Uterus (tissue), 2 donors: Measurements from ENCODE around the gene MAN1B1.

Experiments used
- POLR2A ChIP-seq, 2 donors: fragments of 450-650 bp; IDR thresholded peaks; one replicate each; pipeline ENCODE4 v1.6.1; 2016; ENCODE audit warnings: antibody characterized with exemption in 2 of 2, mild to moderate bottlenecking in 1 of 2, moderate library complexity in 1 of 2
- TF ChIP-seq, protein P1 (sequence below), 4 experiments: fragments of 200-600 bp in 2 of 4; fragments of 450-650 bp in 2 of 4; sonication (generic) in 2 of 4; IDR thresholded peaks; one replicate each; pipeline ENCODE4 v1.5.1; 2016 to 2019; ENCODE audit warnings: antibody characterized with exemption in 4 of 4, mild to moderate bottlenecking in 2 of 4, moderate library complexity in 1 of 4

DNA sequence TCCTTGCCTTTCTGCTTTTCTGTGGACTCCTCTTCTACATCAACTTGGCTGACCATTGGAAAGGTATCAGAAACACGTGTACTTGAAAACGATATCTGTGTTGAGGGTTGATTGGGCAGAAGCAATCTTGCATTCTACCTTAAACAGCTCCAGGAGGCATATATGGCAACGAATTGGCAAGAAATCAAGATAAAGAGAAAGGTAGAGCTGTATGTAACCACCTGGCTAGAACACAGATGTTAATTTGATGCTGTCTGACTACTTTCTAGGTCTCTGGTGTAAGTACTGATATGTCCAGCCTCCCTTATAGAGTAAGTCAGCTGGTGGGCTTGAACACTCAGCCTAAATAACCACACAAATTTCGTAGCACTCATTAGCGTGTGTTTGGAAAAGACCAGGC is 1.3 kb downstream of the MAN1B1 start:
- TF ChIP-seq, protein P1, sequence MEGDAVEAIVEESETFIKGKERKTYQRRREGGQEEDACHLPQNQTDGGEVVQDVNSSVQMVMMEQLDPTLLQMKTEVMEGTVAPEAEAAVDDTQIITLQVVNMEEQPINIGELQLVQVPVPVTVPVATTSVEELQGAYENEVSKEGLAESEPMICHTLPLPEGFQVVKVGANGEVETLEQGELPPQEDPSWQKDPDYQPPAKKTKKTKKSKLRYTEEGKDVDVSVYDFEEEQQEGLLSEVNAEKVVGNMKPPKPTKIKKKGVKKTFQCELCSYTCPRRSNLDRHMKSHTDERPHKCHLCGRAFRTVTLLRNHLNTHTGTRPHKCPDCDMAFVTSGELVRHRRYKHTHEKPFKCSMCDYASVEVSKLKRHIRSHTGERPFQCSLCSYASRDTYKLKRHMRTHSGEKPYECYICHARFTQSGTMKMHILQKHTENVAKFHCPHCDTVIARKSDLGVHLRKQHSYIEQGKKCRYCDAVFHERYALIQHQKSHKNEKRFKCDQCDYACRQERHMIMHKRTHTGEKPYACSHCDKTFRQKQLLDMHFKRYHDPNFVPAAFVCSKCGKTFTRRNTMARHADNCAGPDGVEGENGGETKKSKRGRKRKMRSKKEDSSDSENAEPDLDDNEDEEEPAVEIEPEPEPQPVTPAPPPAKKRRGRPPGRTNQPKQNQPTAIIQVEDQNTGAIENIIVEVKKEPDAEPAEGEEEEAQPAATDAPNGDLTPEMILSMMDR (IDR thresholded peaks at IDR 0.05) = no peak
- TF ChIP-seq POLR2A (IDR thresholded peaks at IDR 0.05) = no peak
